Stimulated activated CD4-positive, alpha-beta T cell treated with anti-CD3 and anti-CD28 coated beads, Interleukin-2, amount 100 ng/mL, for 48 hours (primary cell): ENCODE data around the gene RXRA.

ENCODE experiments used
- DNase-seq, 2 donors: peaks; one replicate each; pipeline ENCODE4 v3.0.0-alpha.2; 2020

RXRA gene

GRCh38 chr9:134386951-134387831 lies 60.9 kb downstream of the RXRA start:
- DNase-seq: no peak

GRCh38 chr9:134388289-134388808 lies 62.1 kb downstream of the RXRA start:
- DNase-seq: no peak

GRCh38 chr9:134388976-134389375 lies 62.7 kb downstream of the RXRA start:
- no peak for DNase-seq

- DNase-seq: no peak
Measured at GRCh38 chr9:134389642-134390041, 63.4 kb downstream of the RXRA start.

- DNase-seq: peak; percentile 69 to 72
Measured at GRCh38 chr9:134390537-134390936, 64.3 kb downstream of the RXRA start.

- no peak for DNase-seq
Measured at GRCh38 chr9:134390947-134391318, 64.7 kb downstream of the RXRA start.

GRCh38 chr9:134391319-134392231 lies 65.3 kb downstream of the RXRA start:
- peak; percentile 64 for DNase-seq

GRCh38 chr9:134392900-134393299 lies 66.6 kb downstream of the RXRA start:
- DNase-seq: no peak

- no peak for DNase-seq
Measured at GRCh38 chr9:134393582-134394280, 67.5 kb downstream of the RXRA start.

GRCh38 chr9:134395002-134395517 lies 68.8 kb downstream of the RXRA start:
- no peak for DNase-seq

GRCh38 chr9:134395737-134396257 lies 69.5 kb downstream of the RXRA start:
- DNase-seq: no peak

GRCh38 chr9:134396258-134396742 lies 70.0 kb downstream of the RXRA start:
- peak; percentile 29 to 38 for DNase-seq

GRCh38 chr9:134396825-134397224 lies 70.6 kb downstream of the RXRA start:
- peak in 1 of 2 donors; percentile 22 for DNase-seq

GRCh38 chr9:134398756-134399155 lies 72.5 kb downstream of the RXRA start:
- no peak for DNase-seq

GRCh38 chr9:134399435-134400056 lies 73.3 kb downstream of the RXRA start:
- DNase-seq: no peak

- no peak for DNase-seq
Measured at GRCh38 chr9:134400283-134400682, 74.0 kb downstream of the RXRA start.

GRCh38 chr9:134401391-134401790 lies 75.1 kb downstream of the RXRA start:
- no peak for DNase-seq

- DNase-seq: no peak
Measured at GRCh38 chr9:134402182-134402581, 75.9 kb downstream of the RXRA start.

GRCh38 chr9:134403292-134403681 lies 77.0 kb downstream of the RXRA start:
- no peak for DNase-seq

- no peak for DNase-seq
Measured at GRCh38 chr9:134403682-134404301, 77.5 kb downstream of the RXRA start.
